B cell (primary cell): Measurements from ENCODE around the gene THBS4. TPM values are rescaled to one million over a fixed set of nuclear protein-coding genes. Genes with fewer than 3 reads are reported as not detected.

Experiments used
- ATAC-seq: fragments of 200-7000 bp; cut with Tn5 transposase; one replicate; pipeline ENCODE4 v1.10.0; 2021; ENCODE audit warnings: low read depth, mild to moderate bottlenecking, moderate number of reproducible peaks, moderate library complexity
- CTCF ChIA-PET: fragments of 350-600 bp; sonication (Branson Sonifier 250); formaldehyde crosslinking; loops from one replicate; lab custom pipeline; 2021; ENCODE audit warnings: antibody characterized with exemption, inconsistent platforms; lab: Charles Lee
- POLR2A ChIA-PET: fragments of 350-600 bp; sonication (Branson Sonifier 250); formaldehyde crosslinking; loops from one replicate; lab custom pipeline; 2021; ENCODE audit warnings: antibody characterized with exemption; lab: Charles Lee
- DNase-seq: peaks from one replicate; pipeline ENCODE4 v3.0.0; 2013
- H2AFZ ChIP-seq: 2 replicates; pipeline ENCODE4 v1.6.1; 2012; ENCODE audit warnings: mild to moderate bottlenecking, low read depth, low read length; ENCODE audit not compliant: insufficient read depth, poor library complexity, severe bottlenecking
- H3K27ac ChIP-seq, 2 donors: 1 replicate in 1 of 2; 2 replicates in 1 of 2; pipeline ENCODE4 v1.5.1; 2012 to 2013; ENCODE audit warnings: low read length in 2 of 2, mild to moderate bottlenecking in 2 of 2, moderate library complexity in 1 of 2
- H3K27me3 ChIP-seq, 4 experiments: fragments of 200-600 bp in 1 of 4; sonication (generic) in 1 of 4; replicated peaks in 1 of 4; 1 replicate in 2 of 4; 2 replicates in 2 of 4; pipeline versions ENCODE4 v1.6.1 to v1.7.0; 2013 to 2016; ENCODE audit warnings: low read length in 3 of 4, mild to moderate bottlenecking in 2 of 4, mixed read lengths in 1 of 4, moderate library complexity in 1 of 4; ENCODE audit not compliant: insufficient read depth in 4 of 4, control insufficient read depth in 3 of 4; ENCODE audit errors: control extremely low read depth in 1 of 4
- H3K36me3 ChIP-seq, 2 experiments: replicated peaks in 1 of 2; 1 replicate in 1 of 2; 2 replicates in 1 of 2; pipeline versions ENCODE4 v1.6.1 to v1.7.1; 2013; ENCODE audit warnings: low read length in 1 of 2; ENCODE audit not compliant: insufficient read depth in 2 of 2, control insufficient read depth in 1 of 2; ENCODE audit errors: control extremely low read depth in 1 of 2, extremely low read depth in 1 of 2
- H3K4me1 ChIP-seq, 2 donors: fragments of 200-600 bp in 1 of 2; sonication (generic) in 1 of 2; 1 replicate in 1 of 2; 2 replicates in 1 of 2; pipeline versions ENCODE4 v1.5.1 to v1.6.1; 2013 to 2017; ENCODE audit warnings: low read length in 2 of 2; ENCODE audit not compliant: control insufficient read depth in 2 of 2, insufficient read depth in 2 of 2
- H3K4me2 ChIP-seq: replicated peaks from 2 replicates; pipeline ENCODE3; 2012; ENCODE audit warnings: mild to moderate bottlenecking, low read depth, low read length; ENCODE audit not compliant: poor library complexity, severe bottlenecking
- H3K4me3 ChIP-seq, 5 experiments: fragments of 200-600 bp in 1 of 5; sonication (generic) in 1 of 5; 1 replicate in 3 of 5; 2 replicates in 2 of 5; pipeline versions ENCODE4 v1.5.1 to v1.7.0; 2011 to 2016; ENCODE audit warnings: low read length in 4 of 5, mild to moderate bottlenecking in 4 of 5, low read depth in 2 of 5, control low read depth in 1 of 5, moderate library complexity in 1 of 5; ENCODE audit not compliant: insufficient read depth in 1 of 5; ENCODE audit errors: control extremely low read depth in 1 of 5, extremely low read depth in 1 of 5
- H3K79me2 ChIP-seq: fragments of 200-600 bp; sonication (generic); one replicate; pipeline ENCODE4 v1.6.0; 2016; ENCODE audit warnings: low read length; ENCODE audit not compliant: control insufficient read depth, insufficient read depth
- H3K9ac ChIP-seq: fragments of 200-600 bp; sonication (generic); 2 replicates; pipeline ENCODE4 v1.6.1; 2017; ENCODE audit warnings: mild to moderate bottlenecking, low read length, moderate library complexity
- H3K9me3 ChIP-seq, 3 donors: one replicate each; pipeline versions ENCODE4 v1.6.1 to v1.7.1; 2013; ENCODE audit warnings: low read length in 2 of 3; ENCODE audit not compliant: control insufficient read depth in 2 of 3, insufficient read depth in 1 of 3; ENCODE audit errors: control extremely low read depth in 1 of 3
- H4K20me1 ChIP-seq: 2 replicates; pipeline ENCODE4 v1.6.0; 2012; ENCODE audit warnings: mild to moderate bottlenecking, low read length; ENCODE audit not compliant: insufficient read depth, control insufficient read depth, poor library complexity, severe bottlenecking
- H3K27ac Mint-ChIP-seq: one replicate; pipeline ENCODE4 v1.8.0; 2021; ENCODE audit warnings: mixed read lengths
- H3K27me3 Mint-ChIP-seq: one replicate; pipeline ENCODE4 v1.8.0; 2021; ENCODE audit warnings: mixed read lengths
- H3K4me1 Mint-ChIP-seq: one replicate; pipeline ENCODE4 v1.8.0; 2021; ENCODE audit warnings: mixed read lengths
- H3K4me3 Mint-ChIP-seq: one replicate; pipeline ENCODE4 v1.8.0; 2021; ENCODE audit warnings: mixed read lengths
- H3K9me3 Mint-ChIP-seq: one replicate; pipeline ENCODE4 v1.8.0; 2022; ENCODE audit warnings: mixed read lengths; ENCODE audit not compliant: insufficient read depth
- EZH2 ChIP-seq: IDR thresholded peaks from 2 replicates; pipeline ENCODE4 v1.6.1; 2012; ENCODE audit warnings: borderline replicate concordance, low read depth, mild to moderate bottlenecking, moderate library complexity, low read length; ENCODE audit not compliant: insufficient read depth, poor library complexity, severe bottlenecking
- WGBS: methylation state at CpG from one replicate; pipeline ENCODE4 v1.1.5; 2013; ENCODE audit warnings: missing lambda C conversion rate; ENCODE audit not compliant: insufficient coverage; 5-methylcytosine and 5-hydroxymethylcytosine counted together
- intact Hi-C: fragments of 100-400 bp; cut with micrococcal nuclease; formaldehyde crosslinking; loops from one replicate; pipeline ENCODE4 v1.10.0; 2022
- polyA plus RNA-seq: library from polyadenylated mRNA; depleted of rRNA; stranded (reverse); fragments of >200 nt; gene quantifications from 2 replicates; pipeline ENCODE4 v1.2.3, GENCODE V29; 2012
- total RNA-seq, 2 donors: library from RNA; stranded (reverse); fragments of 120-200 nt in 1 of 2; gene quantifications; 1 replicate in 1 of 2; 2 replicates in 1 of 2; pipeline versions ENCODE4 v1.2.3 to v1.2.4, GENCODE V29; 2013 to 2022
- TF ChIP-seq, protein P1 (sequence below): fragments of 200-600 bp; IDR thresholded peaks from one replicate; pipeline ENCODE4 v1.8.0; 2022; ENCODE audit warnings: antibody characterized with exemption, mild to moderate bottlenecking

The THBS4 gene
- total and polyA plus RNA-seq, 2 donors (not counting 1 experiment from before 2014, with no cell fraction given) = 0.49 to 0.57 TPM

- TF ChIP-seq, protein P1, sequence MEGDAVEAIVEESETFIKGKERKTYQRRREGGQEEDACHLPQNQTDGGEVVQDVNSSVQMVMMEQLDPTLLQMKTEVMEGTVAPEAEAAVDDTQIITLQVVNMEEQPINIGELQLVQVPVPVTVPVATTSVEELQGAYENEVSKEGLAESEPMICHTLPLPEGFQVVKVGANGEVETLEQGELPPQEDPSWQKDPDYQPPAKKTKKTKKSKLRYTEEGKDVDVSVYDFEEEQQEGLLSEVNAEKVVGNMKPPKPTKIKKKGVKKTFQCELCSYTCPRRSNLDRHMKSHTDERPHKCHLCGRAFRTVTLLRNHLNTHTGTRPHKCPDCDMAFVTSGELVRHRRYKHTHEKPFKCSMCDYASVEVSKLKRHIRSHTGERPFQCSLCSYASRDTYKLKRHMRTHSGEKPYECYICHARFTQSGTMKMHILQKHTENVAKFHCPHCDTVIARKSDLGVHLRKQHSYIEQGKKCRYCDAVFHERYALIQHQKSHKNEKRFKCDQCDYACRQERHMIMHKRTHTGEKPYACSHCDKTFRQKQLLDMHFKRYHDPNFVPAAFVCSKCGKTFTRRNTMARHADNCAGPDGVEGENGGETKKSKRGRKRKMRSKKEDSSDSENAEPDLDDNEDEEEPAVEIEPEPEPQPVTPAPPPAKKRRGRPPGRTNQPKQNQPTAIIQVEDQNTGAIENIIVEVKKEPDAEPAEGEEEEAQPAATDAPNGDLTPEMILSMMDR = no peak
- no peak for TF ChIP-seq EZH2
- 100% methylated on average over 3 of the region's 4 CpGs for WGBS
- no peaks in the 10 kb centered on the region for H3K27me3 ChIP-seq
- no peaks in the 10 kb centered on the region for H3K36me3 ChIP-seq
- ChIA-PET POLR2A (no interaction called here), CTCF (interaction anchor here (0.9 kb wide), 1 partner anchor 191 kb away, joined by 3 read pairs; no protein-coding TSS in a partner anchor)
- DNase-seq = no peak
- H3K9me3 ChIP-seq = peaks cover 0 to 8% (median 3%) of the 10 kb centered on the region in 3 donors
- H3K4me2 ChIP-seq = no peak overlapping the region
- Mint-ChIP-seq H3K4me3 (no peak overlapping the region), H3K27me3 (no peaks in the 10 kb centered on the region), H3K27ac (no peak overlapping the region), H3K9me3 (peaks cover 6% of the 10 kb centered on the region), H3K4me1 (no peaks in the 10 kb centered on the region)
- no peaks in the 10 kb centered on the region for H3K4me1 ChIP-seq
- no peak overlapping the region for H2AFZ ChIP-seq
- no peak overlapping the region for H3K4me3 ChIP-seq
- ATAC-seq = no peak
- H3K9ac ChIP-seq = no peak overlapping the region
- H3K79me2 ChIP-seq = no peaks in the 10 kb centered on the region
- intact Hi-C loops = no loop called here
- no peaks in the 10 kb centered on the region for H4K20me1 ChIP-seq
- no peak overlapping the region for H3K27ac ChIP-seq
Observed at GRCh38 chr5:80116465-80116864, 81.3 kb downstream of the THBS4 start.

DNA sequence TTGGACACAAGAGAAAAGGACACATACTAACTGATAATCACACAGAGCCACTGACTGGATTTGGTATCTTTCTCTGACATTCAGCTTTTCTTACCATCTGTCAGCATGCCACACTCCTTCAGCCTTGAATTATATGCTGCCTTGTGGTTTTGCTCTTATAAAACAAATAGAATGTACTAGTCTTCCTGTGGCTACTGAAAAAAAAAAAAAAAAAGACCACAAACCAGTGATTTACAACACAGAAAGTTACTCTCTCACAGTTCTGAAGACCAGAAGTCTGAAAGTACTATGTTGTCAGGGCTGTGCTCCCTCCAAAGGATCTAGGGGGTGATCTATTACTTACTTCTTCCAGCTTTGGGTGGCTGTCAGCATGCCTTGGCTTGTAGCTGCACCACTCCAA is 82.3 kb downstream of the THBS4 start:
- Mint-ChIP-seq H3K4me1 (peaks cover under 1% of the 10 kb centered on the region), H3K27ac (no peak overlapping the region), H3K27me3 (no peaks in the 10 kb centered on the region), H3K9me3 (peaks cover 6% of the 10 kb centered on the region), H3K4me3 (no peak overlapping the region)
- ChIA-PET CTCF (interaction anchor here (0.6 kb wide), 2 partner anchors 9 to 53 kb away, joined by 3 to 10 read pairs; no protein-coding TSS in a partner anchor), POLR2A (no interaction called here)
- Histone ChIP-seq H2AFZ (no peak overlapping the region), H4K20me1 (no peaks in the 10 kb centered on the region), H3K27me3 (no peaks in the 10 kb centered on the region), H3K9me3 (peaks cover 0 to 8% (median 3%) of the 10 kb centered on the region in 3 donors), H3K27ac (no peak overlapping the region), H3K4me1 (peaks cover 0 to under 1% of the 10 kb centered on the region in 2 donors), H3K4me3 (no peak overlapping the region), H3K9ac (no peak overlapping the region), H3K79me2 (no peaks in the 10 kb centered on the region), H3K36me3 (no peaks in the 10 kb centered on the region), H3K4me2 (no peak overlapping the region)
- DNase-seq = no peak
- intact Hi-C loops = no loop called here
- ATAC-seq = no peak
- no peak for TF ChIP-seq EZH2
- TF ChIP-seq, protein P1 = no peak
